GM23338 (cell line): Measurements from ENCODE around the gene KCNA3.

ENCODE experiments used
- CTCF ChIP-seq, 2 experiments: fragments of 200-600 bp in 1 of 2; sonication (generic) in 1 of 2; conservative IDR thresholded peaks; 2 replicates each; pipeline versions ENCODE4 v1.5.1 to v1.6.1; 2016 to 2017; ENCODE audit warnings: antibody characterized with exemption in 2 of 2, low read depth in 2 of 2, mild to moderate bottlenecking in 2 of 2, moderate library complexity in 1 of 2
- EZH2 ChIP-seq: fragments of 200-600 bp; sonication (generic); IDR thresholded peaks from one replicate; pipeline ENCODE4 v1.8.0; 2017; ENCODE audit warnings: antibody characterized with exemption, mild to moderate bottlenecking, low read depth; ENCODE audit not compliant: unreplicated experiment
- EZH2phosphoT487 ChIP-seq: fragments of 200-600 bp; sonication (generic); IDR thresholded peaks from one replicate; pipeline ENCODE4 v1.8.1; 2018; ENCODE audit warnings: antibody characterized with exemption; ENCODE audit not compliant: unreplicated experiment
- JUNB ChIP-seq: IDR thresholded peaks from one replicate; pipeline ENCODE4 v1.6.1; 2016; ENCODE audit warnings: antibody characterized with exemption; ENCODE audit not compliant: unreplicated experiment
- NANOG ChIP-seq: IDR thresholded peaks from 2 replicates; pipeline ENCODE4 v1.6.1; 2016; ENCODE audit warnings: antibody characterized with exemption, borderline replicate concordance
- POLR2AphosphoS5 ChIP-seq: IDR thresholded peaks from 2 replicates; pipeline ENCODE4 v1.6.1; 2016; ENCODE audit warnings: antibody characterized with exemption, low read depth
- REST ChIP-seq: IDR thresholded peaks from one replicate; pipeline ENCODE4 v1.6.1; 2018; ENCODE audit warnings: antibody characterized with exemption; ENCODE audit not compliant: unreplicated experiment
- ZNF462 ChIP-seq: fragments of 250-450 bp; sonication (Bioruptor Pico); IDR thresholded peaks from 2 replicates; pipeline ENCODE4 v1.5.0; 2020; ENCODE audit warnings: mild to moderate bottlenecking, moderate library complexity

DNA sequence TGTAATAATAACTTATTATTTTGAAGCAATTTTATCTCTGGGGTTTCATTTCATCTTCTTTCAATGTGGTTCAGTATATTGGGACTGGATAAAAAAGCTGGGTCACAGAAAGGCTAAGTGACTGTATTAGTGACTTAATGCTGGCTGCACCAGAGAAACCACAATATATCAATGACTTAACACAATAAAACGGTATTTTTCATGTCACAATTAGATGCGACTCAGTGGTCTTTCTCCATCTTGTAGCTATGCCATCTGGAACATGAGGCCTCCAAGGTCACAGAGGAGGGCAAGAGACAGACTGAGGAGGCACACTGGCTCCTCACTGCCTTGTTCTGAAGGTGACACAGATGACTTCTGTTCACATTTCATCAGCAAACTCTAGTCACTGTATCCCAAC is 26.0 kb upstream of the KCNA3 start:
- no peak for TF ChIP-seq CTCF (conservative IDR thresholded peaks at IDR 0.05; ENCODE audit: low read depth in 2 of 2)
- no peak for TF ChIP-seq EZH2
- no peak for TF ChIP-seq POLR2AphosphoS5
- TF ChIP-seq JUNB: no peak
- TF ChIP-seq REST: no peak
- TF ChIP-seq EZH2phosphoT487: no peak
- no peak for TF ChIP-seq ZNF462 (CRISPR knock-in tag)
- TF ChIP-seq NANOG: no peak
